Dedifferentiated amniotic fluid mesenchymal stem cell (primary cell): ENCODE results near the gene SPIRE2.

Experiments
- DNase-seq: peaks from one replicate; pipeline ENCODE4 v3.0.0-alpha.2; 2016; ENCODE audit errors: extremely low spot score

Gene SPIRE2

DNA sequence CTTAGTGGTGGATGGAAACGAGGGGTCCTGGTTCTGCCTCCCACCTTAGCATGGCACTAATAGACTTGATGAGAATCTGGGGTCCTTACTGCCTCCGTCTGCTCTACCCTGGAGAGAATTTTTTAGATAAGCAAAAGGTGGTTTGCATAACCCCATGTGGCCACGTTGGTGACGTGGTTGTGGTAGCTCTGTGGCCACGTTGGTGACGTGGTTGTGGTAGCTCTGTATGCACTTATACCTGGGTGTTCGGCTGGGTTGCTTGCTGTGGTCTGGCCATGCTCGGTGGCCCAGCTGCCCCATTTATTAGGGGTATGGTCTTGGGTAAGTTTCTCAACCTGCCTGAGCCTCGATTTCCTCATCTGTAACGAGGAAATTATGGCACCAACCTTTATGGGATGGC is 13.0 kb downstream of the SPIRE2 start:
- DNase-seq = no peak

DNA sequence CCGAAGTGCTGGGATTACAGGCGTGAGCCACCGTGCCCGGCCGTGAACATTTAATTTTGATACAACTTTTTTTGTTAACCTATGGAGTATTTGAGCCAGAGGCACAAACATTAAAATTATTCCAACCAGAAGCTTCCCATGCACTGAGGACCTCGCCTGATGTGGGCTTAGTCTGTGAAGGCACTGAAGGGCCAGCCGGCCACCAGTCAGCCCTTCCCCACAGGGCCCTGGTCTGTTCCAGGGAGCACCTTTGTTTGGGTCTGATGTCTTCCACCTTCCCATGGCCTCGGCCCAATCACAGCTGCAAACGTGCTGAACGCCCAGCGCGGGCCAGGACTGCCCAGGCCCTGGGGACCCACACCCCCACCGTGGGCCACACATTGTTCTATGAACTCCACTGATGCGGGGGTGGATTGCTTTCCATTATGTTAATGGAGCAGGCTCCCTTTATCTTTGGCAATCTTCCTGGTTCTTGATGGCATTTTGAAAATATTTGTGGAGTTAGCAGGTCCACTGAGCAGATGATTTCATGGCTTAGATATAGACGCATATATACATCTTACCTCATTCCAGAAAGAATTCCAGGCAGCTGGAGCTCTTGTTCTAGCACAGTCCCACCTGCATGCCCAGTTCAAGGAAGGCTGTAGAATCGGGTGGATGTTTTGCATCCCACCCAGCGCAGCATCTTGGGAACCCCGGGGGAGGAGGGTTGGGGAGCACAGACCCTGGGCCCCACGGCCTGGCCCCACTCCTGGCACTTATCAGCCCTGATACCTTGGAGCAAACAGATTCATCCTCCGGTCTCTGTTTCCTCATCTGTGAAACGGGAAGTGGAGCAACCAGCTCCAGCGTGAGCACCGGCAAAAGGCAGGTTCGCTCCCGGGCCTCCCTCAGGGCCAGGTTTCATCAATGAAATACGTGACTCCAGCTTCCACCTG is 14.5 kb downstream of the SPIRE2 start:
- DNase-seq = peak; percentile 63

DNA sequence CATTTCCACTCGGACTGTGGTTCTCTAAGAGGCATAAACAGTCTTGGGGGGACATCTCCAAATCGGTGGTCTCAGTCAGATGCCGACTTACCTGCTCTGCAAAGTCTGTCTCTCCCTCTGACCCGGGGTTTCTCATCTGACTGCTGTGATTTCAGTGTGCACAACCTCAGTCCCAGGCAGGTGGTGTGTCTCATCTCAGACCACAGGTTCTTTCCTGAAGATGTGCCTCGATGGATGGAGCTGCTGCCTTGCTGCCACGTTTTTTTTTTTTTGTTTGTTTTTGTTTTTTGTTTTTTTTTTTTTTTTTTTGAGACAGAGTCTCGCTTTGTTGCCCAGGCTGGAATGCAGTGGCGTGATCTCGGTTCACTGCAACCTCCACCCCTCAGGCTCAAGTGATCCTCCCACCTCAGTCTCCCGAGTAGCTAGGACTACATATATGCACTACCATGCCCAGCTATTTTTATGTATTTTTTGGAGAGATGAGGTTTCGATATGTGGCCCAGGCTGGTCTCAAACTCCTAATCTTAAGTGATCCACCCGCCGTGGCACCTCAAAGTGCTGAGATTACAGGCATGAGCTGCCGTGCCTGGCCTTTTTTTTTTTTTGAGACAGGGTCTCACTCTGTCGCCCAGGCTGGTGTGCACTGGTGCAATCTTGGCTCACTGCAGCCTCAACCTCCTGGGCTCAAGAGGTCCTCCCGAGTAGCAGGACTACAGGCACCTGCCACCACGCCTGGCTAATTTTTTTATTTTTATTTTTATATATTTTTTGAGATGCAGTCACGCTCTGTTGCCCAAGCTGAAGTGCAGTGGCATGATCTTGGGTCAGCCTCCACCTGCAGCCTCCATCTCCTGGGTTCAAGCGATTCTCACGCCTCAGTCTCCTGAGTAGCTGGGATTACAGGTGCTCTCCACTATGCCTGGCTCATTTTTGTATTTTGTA is 15.4 kb downstream of the SPIRE2 start:
- no peak for DNase-seq

- no peak for DNase-seq
These were observed 16.6 kb downstream of the SPIRE2 start for GRCh38 chr16:89844739-89845339.

DNA sequence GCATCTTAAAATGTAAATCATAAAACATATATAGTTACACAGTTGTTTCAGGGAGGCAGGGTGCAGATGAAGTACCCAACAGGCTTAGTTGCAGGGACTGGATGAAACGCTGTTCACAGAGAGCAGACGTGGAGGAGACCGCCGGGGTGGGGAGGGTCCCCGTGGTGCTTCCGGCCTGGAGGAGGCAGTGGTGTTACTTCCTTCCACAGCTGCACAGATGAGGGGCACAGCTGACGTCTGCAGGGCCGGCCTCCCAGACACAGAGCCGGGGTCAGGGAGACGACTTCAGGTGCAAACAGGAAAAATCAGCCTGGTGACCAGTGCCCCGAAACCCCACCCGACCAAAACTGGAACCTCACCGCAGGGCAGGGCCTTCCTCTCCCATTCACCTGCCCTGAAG is 17.1 kb downstream of the SPIRE2 start:
- no peak for DNase-seq

DNA sequence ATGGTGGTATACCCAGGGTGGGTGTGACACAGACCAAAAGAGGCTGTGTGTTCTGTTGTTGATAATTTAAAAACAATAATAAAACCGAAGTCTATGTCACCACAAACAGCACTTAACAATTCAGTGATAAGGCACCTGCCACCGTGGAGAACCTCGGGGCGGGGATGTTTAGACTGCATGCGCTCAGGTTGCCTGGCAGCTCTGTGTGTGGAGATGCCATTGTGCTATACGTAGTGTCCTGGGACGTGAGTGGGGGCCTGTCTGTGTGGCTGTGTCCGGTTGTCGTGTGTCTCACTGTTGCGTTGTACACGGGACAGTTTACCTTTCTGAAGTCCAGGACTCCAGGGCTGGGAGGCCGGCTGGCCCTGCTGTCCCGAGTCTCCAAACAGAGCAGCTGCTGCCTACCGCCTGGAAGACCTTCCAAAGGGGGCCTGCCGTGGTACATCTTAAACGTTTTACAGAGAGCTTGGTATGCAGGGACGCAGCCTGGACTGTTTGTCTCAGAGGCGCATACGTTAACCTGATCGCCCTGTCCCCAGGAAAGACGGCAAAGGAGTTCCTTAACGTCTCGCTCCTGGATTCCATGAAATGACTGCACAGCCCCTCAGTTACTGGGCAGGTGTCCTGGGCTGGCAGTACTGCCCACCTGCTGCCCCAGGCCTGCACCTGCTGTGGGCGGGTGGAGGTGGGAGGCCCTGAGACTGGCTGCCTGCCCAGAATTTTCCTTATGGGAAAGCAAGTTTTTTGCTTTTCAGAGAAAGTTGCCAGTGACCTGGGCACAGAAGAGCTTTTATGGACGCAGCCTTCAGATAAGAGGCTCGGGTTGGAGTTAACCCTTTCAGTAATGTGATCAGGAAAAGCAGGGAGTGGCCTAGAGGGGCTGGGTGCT is 19.0 kb downstream of the SPIRE2 start:
- DNase-seq = no peak

- DNase-seq = no peak
These were observed 19.6 kb downstream of the SPIRE2 start for GRCh38 chr16:89847940-89848297.

DNA sequence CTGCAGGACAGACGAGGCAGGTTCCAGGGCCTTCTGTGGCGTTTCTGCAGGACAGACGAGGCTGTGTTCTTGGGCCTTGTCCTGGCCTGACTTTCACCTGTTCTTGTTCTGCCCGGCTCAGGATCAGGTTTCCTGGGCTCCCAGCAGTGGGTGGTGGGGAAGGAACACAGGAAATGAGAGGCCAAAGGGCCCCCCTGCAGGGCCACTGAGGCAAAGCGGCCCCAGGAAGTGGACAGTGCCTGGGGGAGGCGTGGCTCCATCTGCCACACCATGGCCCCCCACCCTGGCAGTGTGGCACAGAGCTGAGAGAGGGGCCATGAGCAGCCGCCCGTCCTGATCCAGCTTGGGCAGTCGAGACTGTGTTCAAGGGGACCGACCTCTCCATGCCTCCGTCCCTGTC is 20.7 kb downstream of the SPIRE2 start:
- DNase-seq = no peak

GRCh38 chr16:89853306-89853993 is 25.2 kb downstream of the SPIRE2 start:
- no peak for DNase-seq

DNA sequence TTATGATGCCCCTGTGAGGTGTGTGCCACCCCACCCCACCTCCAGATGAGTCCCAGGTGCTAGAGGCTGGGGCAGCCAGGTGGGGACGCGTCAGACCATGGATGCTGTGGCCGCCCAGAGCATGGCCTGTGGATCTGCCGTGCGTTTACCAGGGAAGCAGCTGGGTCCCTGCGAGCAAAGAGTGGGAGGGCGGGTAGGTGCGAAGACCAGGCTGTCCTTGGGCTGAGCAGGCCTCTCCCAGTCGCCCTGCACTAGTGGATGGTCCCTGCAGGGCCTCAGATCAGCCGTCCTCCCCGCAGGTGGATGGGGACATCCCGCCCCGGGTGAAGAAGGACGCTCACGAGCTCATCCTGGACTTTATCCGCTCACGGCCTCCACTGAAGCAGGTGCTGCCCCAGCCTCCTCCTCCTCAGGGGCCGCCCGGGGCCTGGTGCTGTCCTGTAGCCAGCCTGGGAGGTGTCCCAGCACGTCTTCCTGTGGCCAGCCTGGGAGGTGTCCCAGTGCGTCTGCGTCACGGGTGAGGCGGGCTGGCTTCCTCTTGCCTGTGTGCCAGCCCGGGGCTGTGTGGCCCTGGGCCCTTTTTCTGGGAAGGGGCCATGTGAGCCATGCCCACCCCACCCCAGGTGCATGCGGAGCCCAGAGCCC is 27.1 kb downstream of the SPIRE2 start:
- DNase-seq = no peak

- DNase-seq = no peak
These were observed 27.7 kb downstream of the SPIRE2 start for GRCh38 chr16:89855986-89856385.

GRCh38 chr16:89858973-89859614 is 30.8 kb downstream of the SPIRE2 start:
- DNase-seq = no peak

GRCh38 chr16:89859615-89860007 is 31.3 kb downstream of the SPIRE2 start:
- DNase-seq = no peak

- DNase-seq = no peak
These were observed 32.6 kb downstream of the SPIRE2 start for GRCh38 chr16:89860747-89861304.

- no peak for DNase-seq
These were observed 33.4 kb downstream of the SPIRE2 start for GRCh38 chr16:89861648-89862047.

- DNase-seq = no peak
These were observed 34.5 kb downstream of the SPIRE2 start for GRCh38 chr16:89862732-89863131.

DNA sequence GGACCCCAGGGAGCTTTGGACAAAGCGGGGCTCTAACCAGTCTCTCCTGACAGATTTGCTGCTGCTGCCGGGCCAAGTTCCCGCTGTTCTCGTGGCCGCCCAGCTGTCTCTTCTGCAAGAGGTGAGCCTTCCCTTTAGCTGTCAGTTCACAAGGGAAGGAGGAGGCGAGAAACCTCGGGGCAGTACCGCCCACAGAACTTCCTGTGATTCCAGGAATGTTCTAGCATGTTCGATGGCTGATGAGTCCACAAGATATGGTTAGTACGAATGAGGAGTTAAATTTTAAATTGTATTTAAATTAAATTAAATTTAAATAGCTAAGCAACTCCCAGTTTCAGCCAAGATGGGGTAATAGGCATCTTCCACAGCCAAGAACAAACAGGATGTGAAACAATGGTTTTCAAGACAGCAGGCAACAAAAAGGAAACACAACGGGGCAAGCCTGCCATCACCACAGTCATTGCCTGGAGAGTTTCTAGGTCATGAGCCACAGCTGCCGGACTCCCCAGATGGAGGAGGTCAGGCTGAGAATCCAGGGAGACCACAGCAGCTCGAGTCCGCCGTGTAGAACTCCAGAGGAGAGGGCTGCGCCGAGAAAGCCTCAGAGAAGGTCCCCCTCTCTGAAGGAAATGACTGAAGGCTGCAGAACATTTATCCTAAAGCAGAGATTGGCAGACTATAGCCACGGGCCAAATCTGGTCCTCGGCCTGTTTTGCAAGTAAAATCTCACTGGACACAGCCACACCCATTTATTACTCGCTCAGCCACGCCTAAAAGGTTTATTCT is 35.7 kb downstream of the SPIRE2 start:
- DNase-seq = no peak

- DNase-seq = no peak
These were observed 36.2 kb downstream of the SPIRE2 start for GRCh38 chr16:89864527-89864820.

DNA sequence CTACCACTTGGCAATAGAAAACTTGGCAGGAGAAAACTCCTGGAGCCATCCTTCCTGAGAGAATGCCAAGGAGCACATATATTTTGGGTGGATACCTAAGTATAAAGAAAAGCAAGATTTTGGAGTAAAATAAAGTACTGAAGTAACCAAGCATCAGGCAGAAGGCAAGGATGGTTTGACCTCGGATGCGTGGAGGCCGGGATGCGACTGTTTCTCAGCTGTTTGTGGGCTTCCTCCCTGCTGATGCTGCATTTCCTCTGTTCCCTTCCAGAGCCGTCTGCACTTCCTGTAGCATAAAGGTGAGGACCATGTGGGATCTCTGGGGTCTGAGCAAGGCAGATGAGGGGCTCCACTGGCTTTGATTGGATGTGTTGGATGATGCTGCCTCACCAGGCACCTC is 39.6 kb downstream of the SPIRE2 start:
- no peak for DNase-seq
